Measurements from ENCODE around the gene AMY1A.
"Not testable (repeated sequence)": the region's sequence is repeated elsewhere in the genome, so short reads cannot be mapped to it uniquely, and the experiment has no call there.

The AMY1A gene

GRCh38 chr1:103655460-103655859 lies at the start of gene AMY1A:
AMY1A (plus strand) TSS chr1:103655760; CDS start chr1:103656331, 571 bp downstream.
- not testable (repeated sequence) for H3K36me3 ChIP-seq (ENCODE audit: insufficient read depth, low read length); H2AFZ ChIP-seq (ENCODE audit: low read length); H3K4me2 ChIP-seq (ENCODE audit: low read depth, low read length, poor library complexity, severe bottlenecking); H4K20me1 ChIP-seq (ENCODE audit: insufficient read depth, low read length, poor library complexity, severe bottlenecking); H3F3A ChIP-seq (ENCODE audit: low read depth); H3K9me3 ChIP-seq (ENCODE audit: insufficient read depth, low read depth, low read length); H3K4me1 ChIP-seq (ENCODE audit: insufficient read depth, low read length, poor library complexity, severe bottlenecking); H3K27me3 ChIP-seq (ENCODE audit: insufficient read depth, low read length, poor library complexity, severe bottlenecking); H3K9ac ChIP-seq (ENCODE audit: low read depth, low read length, poor library complexity, severe bottlenecking); H3K9me2 ChIP-seq (replicated peaks; ENCODE audit: low read depth, low read length); H3K4me3 ChIP-seq (ENCODE audit: low read length, poor library complexity, severe bottlenecking); H3K79me2 ChIP-seq (ENCODE audit: insufficient read depth, low read length)

- no peaks in the 10 kb centered on the region for H3K4me1 ChIP-seq (ENCODE audit: insufficient read depth, low read length, poor library complexity, severe bottlenecking)
- no peaks in the 10 kb centered on the region for H3K9me3 ChIP-seq (ENCODE audit: insufficient read depth, low read depth, low read length)
- H3K27me3 ChIP-seq (ENCODE audit: insufficient read depth, low read length, poor library complexity, severe bottlenecking) = no peaks in the 10 kb centered on the region
- H3K9ac ChIP-seq (ENCODE audit: low read depth, low read length, poor library complexity, severe bottlenecking) = no peak overlapping the region
- no peak overlapping the region for H3K4me3 ChIP-seq (ENCODE audit: low read length, poor library complexity, severe bottlenecking)
- TF ChIP-seq EZH2phosphoT487 (IDR thresholded peaks at IDR 0.05; ENCODE audit: borderline replicate concordance) (no peak), CTCF (conservative IDR thresholded peaks at IDR 0.05; ENCODE audit: low read length) (no peak)
- no peaks in the 10 kb centered on the region for H3K9me2 ChIP-seq (replicated peaks; ENCODE audit: low read depth, low read length)
- no peaks in the 10 kb centered on the region for H4K20me1 ChIP-seq (ENCODE audit: insufficient read depth, low read length, poor library complexity, severe bottlenecking)
- H3K4me2 ChIP-seq (ENCODE audit: low read depth, low read length, poor library complexity, severe bottlenecking) = no peak overlapping the region
- H3K36me3 ChIP-seq (ENCODE audit: insufficient read depth, low read length) = no peaks in the 10 kb centered on the region
- no peak overlapping the region for H2AFZ ChIP-seq (ENCODE audit: low read length)
- H3K79me2 ChIP-seq (ENCODE audit: insufficient read depth, low read length) = no peaks in the 10 kb centered on the region
- no peaks in the 10 kb centered on the region for H3F3A ChIP-seq (ENCODE audit: low read depth)
These were observed 39.2 kb upstream of the AMY1A start for GRCh38 chr1:103616362-103616761.

- H2AFZ ChIP-seq (ENCODE audit: low read length) = not testable (repeated sequence)
These were observed 38.5 kb upstream of the AMY1A start, which contains the start of gene AMY2A for GRCh38 chr1:103616994-103617477. AMY2A (plus strand) TSS chr1:103617427; CDS start chr1:103617441, 14 bp downstream.

DNA sequence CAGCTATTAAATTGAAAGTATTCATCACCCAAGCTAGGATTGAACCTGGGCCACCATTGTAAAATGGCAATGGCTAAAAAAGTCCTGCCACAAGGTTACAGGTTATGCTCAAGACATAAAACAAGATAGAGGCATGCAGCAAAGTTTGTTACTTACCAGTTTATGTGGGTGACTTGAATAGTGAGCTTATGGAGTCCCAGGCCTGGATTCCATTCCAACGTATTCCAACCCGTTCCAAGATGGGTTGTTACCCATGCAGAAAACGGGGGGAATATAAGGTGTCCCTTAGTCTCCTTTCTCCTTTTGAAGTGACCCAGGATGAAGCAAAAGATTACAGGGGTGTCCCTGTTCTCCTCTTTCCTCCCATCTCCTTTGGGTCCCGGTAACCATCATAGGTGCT lies 28.1 kb upstream of the AMY1A start:
- not testable (repeated sequence) for H3K79me2 ChIP-seq (ENCODE audit: insufficient read depth, low read length); H3K27me3 ChIP-seq (ENCODE audit: insufficient read depth, low read length, poor library complexity, severe bottlenecking); H3K36me3 ChIP-seq (ENCODE audit: insufficient read depth, low read length); H4K20me1 ChIP-seq (ENCODE audit: insufficient read depth, low read length, poor library complexity, severe bottlenecking); H2AFZ ChIP-seq (ENCODE audit: low read length); H3K9ac ChIP-seq (ENCODE audit: low read depth, low read length, poor library complexity, severe bottlenecking); H3K4me3 ChIP-seq (ENCODE audit: low read length, poor library complexity, severe bottlenecking); H3F3A ChIP-seq (ENCODE audit: low read depth); H3K9me2 ChIP-seq (replicated peaks; ENCODE audit: low read depth, low read length); H3K9me3 ChIP-seq (ENCODE audit: insufficient read depth, low read depth, low read length); H3K4me1 ChIP-seq (ENCODE audit: insufficient read depth, low read length, poor library complexity, severe bottlenecking); H3K4me2 ChIP-seq (ENCODE audit: low read depth, low read length, poor library complexity, severe bottlenecking)

More at GRCh38 chr1:103616994-103617477, 38.5 kb upstream of the AMY1A start, which contains the start of gene AMY2A:
- H3K79me2 ChIP-seq (ENCODE audit: insufficient read depth, low read length); H3K36me3 ChIP-seq (ENCODE audit: insufficient read depth, low read length); H3K4me3 ChIP-seq (ENCODE audit: low read length, poor library complexity, severe bottlenecking); H3K9me2 ChIP-seq (replicated peaks; ENCODE audit: low read depth, low read length); H3K27me3 ChIP-seq (ENCODE audit: insufficient read depth, low read length, poor library complexity, severe bottlenecking); H3K4me2 ChIP-seq (ENCODE audit: low read depth, low read length, poor library complexity, severe bottlenecking); H4K20me1 ChIP-seq (ENCODE audit: insufficient read depth, low read length, poor library complexity, severe bottlenecking); H3F3A ChIP-seq (ENCODE audit: low read depth); H3K9me3 ChIP-seq (ENCODE audit: insufficient read depth, low read depth, low read length); H3K9ac ChIP-seq (ENCODE audit: low read depth, low read length, poor library complexity, severe bottlenecking); H3K4me1 ChIP-seq (ENCODE audit: insufficient read depth, low read length, poor library complexity, severe bottlenecking): not testable (repeated sequence)

DNA sequence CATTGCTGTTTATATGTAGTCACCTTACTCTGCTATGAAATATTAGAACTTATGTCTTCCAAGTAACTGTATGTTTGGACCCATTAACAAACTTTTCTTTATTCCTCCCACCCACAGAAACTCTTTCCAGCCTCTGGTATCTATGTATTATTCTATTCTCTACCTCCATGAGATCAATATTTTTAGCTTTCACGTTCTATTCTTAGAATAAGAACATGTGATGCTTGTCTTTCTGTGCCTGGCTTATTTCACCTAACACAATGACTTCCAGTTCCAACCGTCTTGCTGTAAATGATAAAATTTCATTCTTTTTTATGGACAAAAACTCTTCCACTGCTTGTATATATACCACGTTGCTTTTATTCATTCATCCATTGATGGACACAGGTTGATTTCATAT lies 14.4 kb upstream of the AMY1A start:
- H3K4me2 ChIP-seq (ENCODE audit: low read depth, low read length, poor library complexity, severe bottlenecking); H3K4me3 ChIP-seq (ENCODE audit: low read length, poor library complexity, severe bottlenecking); H3K9ac ChIP-seq (ENCODE audit: low read depth, low read length, poor library complexity, severe bottlenecking); H4K20me1 ChIP-seq (ENCODE audit: insufficient read depth, low read length, poor library complexity, severe bottlenecking); H3K4me1 ChIP-seq (ENCODE audit: insufficient read depth, low read length, poor library complexity, severe bottlenecking); H3K27me3 ChIP-seq (ENCODE audit: insufficient read depth, low read length, poor library complexity, severe bottlenecking); H2AFZ ChIP-seq (ENCODE audit: low read length); H3K9me2 ChIP-seq (replicated peaks; ENCODE audit: low read depth, low read length); H3K36me3 ChIP-seq (ENCODE audit: insufficient read depth, low read length); H3K9me3 ChIP-seq (ENCODE audit: insufficient read depth, low read depth, low read length); H3K79me2 ChIP-seq (ENCODE audit: insufficient read depth, low read length); H3F3A ChIP-seq (ENCODE audit: low read depth): not testable (repeated sequence)

DNA sequence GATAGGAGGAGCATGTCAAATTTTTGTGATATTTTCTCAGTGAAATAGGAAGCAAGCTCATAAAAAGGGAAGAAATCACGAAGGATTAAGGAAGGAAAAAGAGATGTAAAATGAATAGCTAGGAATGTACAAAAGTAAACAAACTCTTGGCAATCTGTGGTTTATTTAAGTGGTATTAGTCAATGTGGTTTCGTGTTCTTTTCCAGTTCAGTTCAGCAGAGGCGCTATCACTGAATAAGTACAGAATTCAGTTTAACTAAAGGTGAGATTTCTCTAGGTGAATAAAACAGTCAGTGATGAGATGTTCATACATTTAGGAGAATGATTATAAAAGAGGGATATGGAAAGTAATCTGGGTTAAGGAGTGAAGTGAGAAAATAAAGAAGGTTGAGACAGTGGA lies 11.7 kb upstream of the AMY1A start:
- not testable (repeated sequence) for H3K79me2 ChIP-seq (ENCODE audit: insufficient read depth, low read length); H3K9me2 ChIP-seq (replicated peaks; ENCODE audit: low read depth, low read length); H3K9me3 ChIP-seq (ENCODE audit: insufficient read depth, low read depth, low read length); H3K36me3 ChIP-seq (ENCODE audit: insufficient read depth, low read length); H3K4me1 ChIP-seq (ENCODE audit: insufficient read depth, low read length, poor library complexity, severe bottlenecking); H2AFZ ChIP-seq (ENCODE audit: low read length); H3K27me3 ChIP-seq (ENCODE audit: insufficient read depth, low read length, poor library complexity, severe bottlenecking); H3K9ac ChIP-seq (ENCODE audit: low read depth, low read length, poor library complexity, severe bottlenecking); H3K4me2 ChIP-seq (ENCODE audit: low read depth, low read length, poor library complexity, severe bottlenecking); H4K20me1 ChIP-seq (ENCODE audit: insufficient read depth, low read length, poor library complexity, severe bottlenecking); H3K4me3 ChIP-seq (ENCODE audit: low read length, poor library complexity, severe bottlenecking); H3F3A ChIP-seq (ENCODE audit: low read depth)

- not testable (repeated sequence) for H3K79me2 ChIP-seq (ENCODE audit: insufficient read depth, low read length); H3K4me2 ChIP-seq (ENCODE audit: low read depth, low read length, poor library complexity, severe bottlenecking); H3K36me3 ChIP-seq (ENCODE audit: insufficient read depth, low read length); H3K4me1 ChIP-seq (ENCODE audit: insufficient read depth, low read length, poor library complexity, severe bottlenecking); H3K4me3 ChIP-seq (ENCODE audit: low read length, poor library complexity, severe bottlenecking); H2AFZ ChIP-seq (ENCODE audit: low read length); H3K9ac ChIP-seq (ENCODE audit: low read depth, low read length, poor library complexity, severe bottlenecking); H4K20me1 ChIP-seq (ENCODE audit: insufficient read depth, low read length, poor library complexity, severe bottlenecking); H3F3A ChIP-seq (ENCODE audit: low read depth); H3K27me3 ChIP-seq (ENCODE audit: insufficient read depth, low read length, poor library complexity, severe bottlenecking); H3K9me3 ChIP-seq (ENCODE audit: insufficient read depth, low read depth, low read length); H3K9me2 ChIP-seq (replicated peaks; ENCODE audit: low read depth, low read length)
These were observed 5.3 kb upstream of the AMY1A start for GRCh38 chr1:103650305-103650704.
